ENCODE measurements around the gene AOC2. TPM values are rescaled to one million over a fixed set of nuclear protein-coding genes. Genes with fewer than 3 reads are reported as not detected.

Gene AOC2
- polyA plus RNA-seq, 3 donors: 0.09 to 1.6 TPM; not detected in 1

GRCh38 chr17:42833767-42834422, 10.5 kb upstream of the AOC2 start:
- H3K4me3 Mint-ChIP-seq: peak overlapping the region; percentile 95 to 96
- peaks cover 24% of the 10 kb centered on the region for H3K4me1 Mint-ChIP-seq
- peaks cover 2 to 8% (median 6%) of the 10 kb centered on the region in 3 donors for H3K27me3 Mint-ChIP-seq (ENCODE audit: low read depth in 3 of 3)
- no peaks in the 10 kb centered on the region for H3K27me3 ChIP-seq (ENCODE audit: control insufficient read depth in 2 of 2, insufficient read depth in 2 of 2, low read length in 2 of 2)
- TF ChIP-seq, protein P1, sequence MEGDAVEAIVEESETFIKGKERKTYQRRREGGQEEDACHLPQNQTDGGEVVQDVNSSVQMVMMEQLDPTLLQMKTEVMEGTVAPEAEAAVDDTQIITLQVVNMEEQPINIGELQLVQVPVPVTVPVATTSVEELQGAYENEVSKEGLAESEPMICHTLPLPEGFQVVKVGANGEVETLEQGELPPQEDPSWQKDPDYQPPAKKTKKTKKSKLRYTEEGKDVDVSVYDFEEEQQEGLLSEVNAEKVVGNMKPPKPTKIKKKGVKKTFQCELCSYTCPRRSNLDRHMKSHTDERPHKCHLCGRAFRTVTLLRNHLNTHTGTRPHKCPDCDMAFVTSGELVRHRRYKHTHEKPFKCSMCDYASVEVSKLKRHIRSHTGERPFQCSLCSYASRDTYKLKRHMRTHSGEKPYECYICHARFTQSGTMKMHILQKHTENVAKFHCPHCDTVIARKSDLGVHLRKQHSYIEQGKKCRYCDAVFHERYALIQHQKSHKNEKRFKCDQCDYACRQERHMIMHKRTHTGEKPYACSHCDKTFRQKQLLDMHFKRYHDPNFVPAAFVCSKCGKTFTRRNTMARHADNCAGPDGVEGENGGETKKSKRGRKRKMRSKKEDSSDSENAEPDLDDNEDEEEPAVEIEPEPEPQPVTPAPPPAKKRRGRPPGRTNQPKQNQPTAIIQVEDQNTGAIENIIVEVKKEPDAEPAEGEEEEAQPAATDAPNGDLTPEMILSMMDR (IDR thresholded peaks at IDR 0.05): no peak
- H3K27ac Mint-ChIP-seq: peak overlapping the region; percentile 94 to 99 (median 97)
- H3K9me3 ChIP-seq (replicated peaks in 1 of 2; ENCODE audit: control insufficient read depth in 1 of 2, insufficient read depth in 1 of 2, low read length in 2 of 2): no peaks in the 10 kb centered on the region
- H3K9ac ChIP-seq (ENCODE audit: insufficient read depth, low read length, poor library complexity, severe bottlenecking): peak overlapping the region; percentile 94
- H4K20me1 ChIP-seq (ENCODE audit: insufficient read depth, low read length): peaks cover 17% of the 10 kb centered on the region
- H3K27ac ChIP-seq (ENCODE audit: low read depth in 1 of 2, low read length in 2 of 2): peak overlapping the region; percentile 82 to 94
- H3K4me2 ChIP-seq (replicated peaks; ENCODE audit: extremely low read depth, low read length, poor library complexity, severe bottlenecking): peak overlapping the region; percentile 88
- peaks cover 24 to 32% of the 10 kb centered on the region in 2 donors for H3K4me1 ChIP-seq (ENCODE audit: control insufficient read depth in 1 of 2, insufficient read depth in 2 of 2, low read length in 2 of 2)
- peaks cover 0 to 2% (median 0%) of the 10 kb centered on the region in 7 donors for H3K9me3 Mint-ChIP-seq
- peaks cover 28% of the 10 kb centered on the region in 2 donors for H3K36me3 Mint-ChIP-seq
- intact Hi-C loops (cut with micrococcal nuclease): loop anchor here in 1 of 2 donors (5.0 kb wide), 1 partner anchor 338 kb away; the partner anchor contains the start of gene NBR1
- H2AFZ ChIP-seq (ENCODE audit: insufficient read depth, low read depth, low read length, poor library complexity, severe bottlenecking): peak overlapping the region; percentile 90
- WGBS (ENCODE audit: insufficient coverage): 0% methylated on average over 8 of the region's 18 CpGs
- peaks cover 34% of the 10 kb centered on the region for H3K79me2 ChIP-seq (ENCODE audit: insufficient read depth, low read length)
- peak overlapping the region; percentile 51 to 91 (median 84) for H3K4me3 ChIP-seq (replicated peaks in 1 of 3; ENCODE audit: low read depth in 2 of 3, low read length in 3 of 3)
- DNase-seq: peak in 1 of 3 donors; percentile 56
- peaks cover 26 to 32% of the 10 kb centered on the region in 2 donors for H3K36me3 ChIP-seq (replicated peaks in 1 of 2; ENCODE audit: control insufficient read depth in 1 of 2, insufficient read depth in 2 of 2, low read length in 2 of 2)

- H3K4me3 Mint-ChIP-seq: no peak overlapping the region
These were observed 8.6 kb upstream of the AOC2 start for GRCh38 chr17:42835732-42836131.

More at GRCh38 chr17:42835732-42836131, 8.6 kb upstream of the AOC2 start:
- WGBS (ENCODE audit: insufficient coverage): 97% methylated on average over 5 of the region's 6 CpGs
- H2AFZ ChIP-seq (ENCODE audit: insufficient read depth, low read depth, low read length, poor library complexity, severe bottlenecking): no peak overlapping the region
- H3K27me3 ChIP-seq (ENCODE audit: control insufficient read depth in 2 of 2, insufficient read depth in 2 of 2, low read length in 2 of 2): no peaks in the 10 kb centered on the region
- peaks cover 0 to 2% (median 0%) of the 10 kb centered on the region in 7 donors for H3K9me3 Mint-ChIP-seq
- no peak overlapping the region for H3K4me3 ChIP-seq (replicated peaks in 1 of 3; ENCODE audit: low read depth in 2 of 3, low read length in 3 of 3)
- DNase-seq: peak in 1 of 3 donors; percentile 21
- peaks cover 34% of the 10 kb centered on the region for H3K79me2 ChIP-seq (ENCODE audit: insufficient read depth, low read length)
- H3K4me1 Mint-ChIP-seq: peaks cover 24% of the 10 kb centered on the region
- no peak overlapping the region for H3K9ac ChIP-seq (ENCODE audit: insufficient read depth, low read length, poor library complexity, severe bottlenecking)
- H3K36me3 Mint-ChIP-seq: peaks cover 43 to 46% of the 10 kb centered on the region in 2 donors
- peaks cover 20% of the 10 kb centered on the region for H4K20me1 ChIP-seq (ENCODE audit: insufficient read depth, low read length)
- peaks cover 0 to 4% (median 2%) of the 10 kb centered on the region in 3 donors for H3K27me3 Mint-ChIP-seq (ENCODE audit: low read depth in 3 of 3)
- no peak overlapping the region for H3K4me2 ChIP-seq (replicated peaks; ENCODE audit: extremely low read depth, low read length, poor library complexity, severe bottlenecking)
- TF ChIP-seq, protein P1 (IDR thresholded peaks at IDR 0.05): no peak
- peak overlapping the region in 4 of 7 donors; percentile 56 to 82 (median 70) for H3K27ac Mint-ChIP-seq
- intact Hi-C loops (cut with micrococcal nuclease): no loop called here
- peaks cover 43 to 50% of the 10 kb centered on the region in 2 donors for H3K36me3 ChIP-seq (replicated peaks in 1 of 2; ENCODE audit: control insufficient read depth in 1 of 2, insufficient read depth in 2 of 2, low read length in 2 of 2)
- H3K27ac ChIP-seq (ENCODE audit: low read depth in 1 of 2, low read length in 2 of 2): peak overlapping the region in 1 of 2 donors; percentile 26
- H3K9me3 ChIP-seq (replicated peaks in 1 of 2; ENCODE audit: control insufficient read depth in 1 of 2, insufficient read depth in 1 of 2, low read length in 2 of 2): no peaks in the 10 kb centered on the region
- peaks cover 24 to 32% of the 10 kb centered on the region in 2 donors for H3K4me1 ChIP-seq (ENCODE audit: control insufficient read depth in 1 of 2, insufficient read depth in 2 of 2, low read length in 2 of 2)
